OCI-LY3 (cell line): ENCODE results near the gene MACF1.

Experiments used
- CTCF ChIP-seq: fragments of 200-600, 300-600 bp; sonication (generic); IDR thresholded peaks from 2 replicates; pipeline ENCODE4 v1.5.1; 2014; ENCODE audit warnings: antibody characterized with exemption, low read length, low read depth
- EZH2phosphoT487 ChIP-seq: fragments of 200-600 bp; shearing (Covaris generic); IDR thresholded peaks from 2 replicates; pipeline ENCODE4 v1.6.1; 2018; ENCODE audit warnings: antibody characterized with exemption, mixed run types, low read depth

GRCh38 chr1:39173995-39174380, 30.5 kb upstream of the MACF1 start:
- TF ChIP-seq CTCF (no peak), EZH2phosphoT487 (no peak)
